Cortex of kidney (tissue), 1 donor: ENCODE results near the gene C6orf136.
A peak's percentile ranks its signal among the peaks of the same experiment; 100 is the strongest.

ENCODE experiments used
- DNase-seq: peaks from one replicate; lab custom pipeline; 2025; lab: John Stamatoyannopoulos, UW

The C6orf136 gene

DNA sequence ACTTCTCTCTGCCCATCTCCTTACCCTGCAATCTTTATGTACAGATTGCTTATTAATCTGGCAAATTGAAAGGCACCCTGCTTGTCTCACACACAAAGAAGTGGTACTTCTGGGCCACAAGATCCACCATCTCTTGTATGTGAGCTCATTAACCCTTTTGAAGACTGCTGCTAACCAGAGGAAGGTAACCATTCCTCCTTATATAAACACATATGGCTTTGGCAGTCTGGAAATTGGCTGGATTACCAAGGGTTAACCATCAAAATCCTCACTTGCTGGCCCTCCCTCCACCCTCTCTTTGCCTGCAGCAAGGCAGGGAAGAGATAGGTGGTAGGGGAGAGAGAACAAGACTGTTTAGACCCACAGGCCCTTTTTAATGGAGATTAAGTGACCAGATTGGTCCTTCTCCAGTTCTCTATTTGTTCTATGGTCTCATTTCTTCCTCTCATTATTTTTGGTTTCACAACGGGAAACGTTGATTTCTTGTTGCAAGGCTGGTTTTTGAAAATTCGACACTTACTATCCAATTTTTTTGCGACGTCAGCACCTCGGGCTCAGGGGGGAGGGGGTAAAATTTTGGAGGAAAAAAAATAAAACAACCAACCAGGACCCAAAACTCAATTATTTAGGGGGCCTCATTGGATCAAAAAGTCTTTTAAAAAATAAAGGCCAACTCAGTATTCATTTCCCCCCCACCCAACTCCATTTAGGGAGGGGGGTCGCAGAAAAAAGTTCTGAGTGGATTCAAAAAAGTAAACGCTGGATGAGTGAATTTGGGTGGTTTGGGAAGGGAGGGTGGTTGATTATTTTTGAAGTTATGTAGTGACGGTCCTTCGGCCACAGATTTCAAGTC, 30.7 kb upstream of the C6orf136 start:
- DNase-seq = no peak

DNA sequence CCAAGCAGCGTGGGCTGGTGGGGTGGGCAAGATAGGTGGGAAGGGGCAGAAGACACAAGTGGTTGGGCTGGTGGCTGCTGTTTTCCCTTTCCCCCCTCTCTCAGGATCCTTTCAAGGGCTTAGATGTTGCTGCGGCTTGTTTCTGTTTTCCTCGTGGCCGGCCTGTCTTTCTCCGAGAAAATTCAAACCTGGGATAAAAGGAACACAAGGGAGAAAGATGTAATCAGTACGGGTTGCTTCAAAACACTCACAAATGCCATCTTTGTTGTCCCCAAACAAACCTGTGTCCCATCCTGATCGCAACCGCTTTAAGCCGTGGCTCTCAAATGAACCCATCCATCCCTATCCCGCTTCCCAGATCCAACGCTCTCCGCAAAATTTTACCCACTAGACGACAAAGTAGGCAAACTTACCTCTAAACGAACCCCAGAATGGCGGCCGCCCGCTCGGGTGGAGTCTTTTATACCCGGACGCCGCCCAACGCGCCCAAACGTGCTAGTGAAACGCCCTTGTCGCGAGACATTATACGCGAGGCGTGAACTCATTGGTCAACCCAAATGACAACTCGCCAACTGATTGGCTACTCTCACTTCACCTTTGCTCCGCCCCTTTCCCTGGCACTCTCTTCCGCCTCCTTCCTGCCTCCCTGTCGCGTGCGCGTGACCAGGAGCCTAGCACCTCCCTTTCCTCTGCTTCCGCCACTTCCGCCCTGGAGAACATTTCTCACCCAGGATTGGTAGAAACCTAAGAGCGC, 29.9 kb upstream of the C6orf136 start, which contains the start of gene PPP1R10:
PPP1R10 (minus strand) TSS at position 433 of the 754 bp plus-strand sequence. CDS start 7,299 bp downstream, outside the sequence.
- DNase-seq = peak; percentile 34

DNA sequence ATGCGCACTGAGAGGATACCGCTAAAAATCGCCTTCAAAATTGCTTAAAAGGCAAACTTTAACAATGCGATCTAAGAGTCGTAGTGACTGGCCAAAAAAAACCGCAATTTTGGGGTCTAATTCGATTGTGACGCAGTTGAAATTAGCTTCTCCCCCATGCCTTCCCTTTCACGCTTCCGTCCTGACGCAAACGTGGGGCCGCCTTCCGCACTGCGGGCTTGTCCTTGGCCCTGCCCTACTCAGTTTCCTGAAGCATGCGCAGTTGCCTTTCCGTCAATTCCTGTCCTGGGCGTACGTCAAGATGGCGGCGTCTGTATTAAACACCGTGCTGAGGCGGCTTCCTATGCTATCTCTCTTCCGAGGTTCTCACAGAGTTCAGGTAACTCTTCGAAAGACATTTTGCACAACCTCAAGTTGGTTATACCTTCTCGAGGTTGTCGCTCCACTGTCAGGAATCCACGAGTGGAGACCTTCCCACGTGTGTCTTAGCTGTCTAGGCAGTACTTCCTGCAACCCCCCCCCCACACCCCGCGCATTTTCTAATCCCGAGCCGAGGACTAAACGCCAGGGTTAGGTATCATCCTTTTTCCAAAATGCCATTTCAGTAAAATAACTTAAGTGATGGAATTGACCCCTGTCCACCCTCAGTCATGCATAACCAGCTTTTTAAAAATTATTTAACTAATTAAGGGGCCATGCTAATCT, 29.2 kb upstream of the C6orf136 start, which contains the start of gene MRPS18B:
MRPS18B (plus strand) TSS at position 276 of the 705 bp plus-strand sequence; CDS start at position 302, 26 bp downstream.
- DNase-seq = no peak

DNA sequence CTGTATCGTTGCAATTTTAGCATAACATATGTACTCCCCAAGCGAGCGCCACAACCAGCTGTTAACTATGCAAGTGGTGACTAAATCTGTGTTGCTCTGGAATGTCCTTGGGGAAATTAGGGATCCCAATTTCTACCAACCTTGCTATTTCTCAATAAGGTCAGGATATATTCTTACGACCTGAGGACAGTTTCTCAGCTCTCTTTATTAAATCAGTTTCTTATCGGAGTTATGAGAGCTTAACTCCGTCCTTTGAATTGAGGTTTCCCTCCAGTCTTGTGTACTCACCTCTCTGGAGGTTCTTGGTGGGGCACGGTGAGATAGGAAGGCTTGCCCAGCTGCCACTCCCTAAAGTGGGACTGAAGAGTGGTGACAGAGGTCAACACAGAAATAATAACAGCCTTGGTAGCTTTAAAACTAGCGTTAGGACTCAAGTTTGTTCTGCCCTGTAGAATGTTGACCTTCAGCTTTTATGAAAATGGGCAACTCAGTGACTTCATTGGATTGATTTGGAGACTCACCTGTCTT, 28.6 kb upstream of the C6orf136 start:
- DNase-seq = no peak

DNA sequence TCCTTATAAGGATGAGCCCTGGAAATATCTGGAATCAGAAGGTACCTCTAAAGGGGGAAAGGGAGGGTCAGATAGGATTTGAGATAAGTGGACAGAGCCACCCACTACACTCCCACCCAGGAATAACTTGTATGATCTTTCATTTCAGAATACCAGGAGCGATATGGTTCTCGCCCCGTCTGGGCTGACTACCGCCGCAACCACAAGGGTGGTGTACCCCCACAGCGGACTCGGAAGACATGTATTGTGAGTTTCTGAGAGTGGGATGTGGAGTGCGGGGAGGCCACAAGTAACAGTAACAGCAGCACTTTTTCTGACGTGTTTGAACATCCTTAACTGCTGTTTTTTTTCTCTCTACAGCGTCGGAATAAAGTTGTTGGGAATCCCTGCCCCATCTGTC, 27.4 kb upstream of the C6orf136 start:
- DNase-seq = no peak

DNA sequence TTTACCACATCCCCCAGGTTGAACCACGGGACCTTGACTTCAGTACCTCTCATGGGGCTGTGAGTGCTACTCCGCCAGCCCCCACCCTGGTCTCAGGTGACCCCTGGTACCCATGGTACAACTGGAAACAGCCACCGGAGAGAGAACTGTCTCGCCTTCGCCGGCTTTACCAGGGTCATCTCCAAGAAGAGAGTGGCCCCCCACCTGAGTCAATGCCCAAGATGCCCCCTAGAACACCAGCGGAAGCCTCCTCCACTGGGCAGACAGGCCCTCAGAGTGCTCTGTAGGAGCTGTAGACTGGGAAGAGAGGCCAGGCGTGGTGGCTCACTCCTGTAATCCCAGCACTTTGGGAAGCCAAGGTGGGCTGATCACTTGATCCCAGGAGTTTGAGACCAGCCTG, 21.4 kb upstream of the C6orf136 start:
- no peak for DNase-seq

DNA sequence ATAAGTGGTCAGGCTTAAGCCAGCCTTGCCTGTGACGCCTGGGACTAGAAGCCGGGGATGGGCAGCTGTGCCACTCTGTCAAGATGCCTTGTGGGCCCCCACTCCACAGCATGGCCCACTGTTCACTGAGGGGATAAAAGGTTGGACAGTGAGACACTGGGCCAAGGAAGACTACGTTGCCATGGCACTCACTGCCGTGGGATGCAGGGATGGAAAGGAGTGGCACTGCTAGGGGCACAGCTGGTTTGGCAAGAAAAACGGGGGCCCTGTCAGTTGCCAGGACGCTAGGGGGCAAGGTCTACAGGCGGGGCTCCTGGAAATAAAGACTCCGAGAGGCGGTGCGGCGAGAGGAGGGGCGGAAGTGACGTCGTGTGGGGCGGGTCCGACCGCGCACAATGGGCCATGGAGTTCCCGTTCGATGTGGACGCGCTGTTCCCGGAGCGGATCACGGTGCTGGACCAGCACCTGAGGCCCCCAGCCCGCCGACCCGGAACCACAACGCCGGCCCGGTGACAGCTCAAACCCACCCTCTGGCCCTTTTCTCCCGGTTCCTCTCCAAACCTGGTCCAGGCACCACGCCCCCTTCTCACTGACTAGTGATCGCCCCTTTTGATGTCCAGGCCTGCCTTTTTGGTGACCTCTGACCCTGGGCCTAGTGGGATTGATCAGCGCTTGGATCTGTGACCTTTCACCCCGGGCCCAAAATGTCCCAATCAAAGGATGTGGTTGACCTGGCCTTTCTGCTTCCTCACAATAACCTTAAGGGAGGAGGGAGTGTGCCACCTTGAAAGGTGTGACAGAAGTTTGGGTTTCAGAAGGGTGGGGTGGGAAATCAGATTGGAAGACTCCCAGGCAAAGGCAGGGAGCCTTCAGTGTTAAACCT, 20.2 kb upstream of the C6orf136 start, which contains the start of gene ATAT1:
ATAT1 (plus strand) TSS at position 391 of the 883 bp plus-strand sequence.
- DNase-seq = no peak

DNA sequence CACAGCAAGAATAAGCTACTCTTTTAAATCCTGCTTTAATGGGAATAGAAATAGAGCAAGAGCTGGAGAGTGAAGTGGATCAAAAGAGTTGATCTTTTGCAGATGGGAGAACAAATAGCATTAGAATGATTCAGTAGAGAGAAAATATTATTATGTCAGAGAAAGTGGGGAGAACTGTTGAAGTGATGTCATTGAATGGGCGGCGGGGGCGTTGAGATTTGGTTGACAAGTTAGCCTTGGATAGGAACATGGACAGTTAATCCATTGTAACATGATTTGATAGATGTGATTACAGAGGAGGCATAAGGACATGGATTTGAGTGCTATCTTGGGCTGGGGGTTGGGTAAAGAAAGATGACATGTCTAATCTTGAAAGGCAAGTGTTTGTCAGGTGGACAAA, 11.1 kb upstream of the C6orf136 start:
- no peak for DNase-seq

DNA sequence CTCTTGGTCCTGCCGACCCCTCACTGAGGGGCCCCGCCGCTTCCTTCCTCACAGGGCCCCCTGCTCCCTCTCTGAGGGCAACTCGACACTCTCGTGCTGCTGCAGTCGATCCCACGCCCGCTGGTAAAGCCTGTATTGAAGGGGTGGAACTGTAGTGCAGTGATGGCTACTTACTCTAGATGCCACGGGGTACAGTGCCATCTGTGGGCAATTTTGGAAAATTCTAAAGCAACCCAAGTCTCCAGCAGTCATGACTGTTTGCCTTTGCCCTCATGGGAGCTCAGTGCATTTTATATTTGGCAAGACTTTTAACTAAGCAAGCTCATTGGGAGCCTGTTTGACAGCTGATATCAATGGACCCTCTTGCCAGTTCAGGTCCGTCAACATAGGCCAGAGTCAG, 6.5 kb upstream of the C6orf136 start:
- no peak for DNase-seq

DNA sequence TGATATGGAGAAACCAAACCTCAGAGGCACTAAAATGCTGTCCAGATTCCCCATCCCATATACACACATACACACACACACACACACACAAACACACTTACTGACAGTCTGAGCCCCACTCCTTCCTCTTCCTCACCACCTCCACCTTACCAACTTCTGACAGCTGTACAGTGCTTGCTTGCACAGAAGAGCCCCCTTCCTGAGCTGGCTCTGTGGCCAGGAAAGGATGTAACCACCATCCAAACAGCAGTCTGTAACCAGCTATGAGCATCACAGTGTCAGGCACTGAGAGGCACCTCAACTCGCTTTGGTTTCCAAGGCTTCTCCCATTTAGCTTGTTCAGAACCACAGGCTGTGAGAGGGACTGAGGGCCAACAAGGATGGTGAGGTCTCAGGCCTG, 5.9 kb upstream of the C6orf136 start:
- DNase-seq = no peak

DNA sequence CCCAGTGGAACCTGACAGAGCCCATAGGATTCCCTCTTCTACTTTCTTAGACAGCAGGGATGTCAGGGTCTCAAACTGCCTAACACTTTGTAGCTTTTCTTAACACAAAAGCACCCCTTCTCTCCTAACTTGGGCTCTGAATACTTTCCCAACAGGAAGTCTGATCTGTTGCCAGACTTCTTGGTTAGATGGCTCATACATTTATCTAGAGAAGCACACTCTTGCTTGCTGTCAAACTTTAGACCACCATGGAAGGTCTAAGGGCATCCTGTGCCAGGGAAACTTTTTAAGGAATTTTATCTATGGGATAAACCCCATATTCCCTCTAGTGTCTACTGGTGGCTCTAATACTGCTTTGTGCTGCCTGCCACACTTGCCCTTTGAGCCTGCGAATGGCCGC, 3.3 kb upstream of the C6orf136 start:
- DNase-seq = no peak

DNA sequence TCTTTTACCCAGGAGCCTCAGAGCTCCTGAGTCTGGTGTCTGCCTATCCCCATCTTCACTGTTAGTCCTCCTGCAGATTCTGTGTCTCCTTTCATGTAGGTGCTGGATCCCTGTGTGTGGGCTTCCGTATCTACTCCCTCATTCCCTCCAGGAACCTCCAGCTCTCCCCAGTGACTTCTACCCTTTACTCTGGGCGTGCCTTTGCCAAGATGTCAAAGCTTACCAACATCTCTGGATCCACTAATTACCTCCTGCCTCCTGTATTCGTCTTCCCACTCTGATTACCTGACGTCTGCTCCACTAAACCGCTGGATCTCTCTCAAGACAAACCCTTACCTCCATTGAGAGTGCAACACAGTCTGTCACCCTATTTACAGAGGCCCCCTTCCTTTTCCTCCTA, 2.2 kb upstream of the C6orf136 start:
- DNase-seq = no peak

DNA sequence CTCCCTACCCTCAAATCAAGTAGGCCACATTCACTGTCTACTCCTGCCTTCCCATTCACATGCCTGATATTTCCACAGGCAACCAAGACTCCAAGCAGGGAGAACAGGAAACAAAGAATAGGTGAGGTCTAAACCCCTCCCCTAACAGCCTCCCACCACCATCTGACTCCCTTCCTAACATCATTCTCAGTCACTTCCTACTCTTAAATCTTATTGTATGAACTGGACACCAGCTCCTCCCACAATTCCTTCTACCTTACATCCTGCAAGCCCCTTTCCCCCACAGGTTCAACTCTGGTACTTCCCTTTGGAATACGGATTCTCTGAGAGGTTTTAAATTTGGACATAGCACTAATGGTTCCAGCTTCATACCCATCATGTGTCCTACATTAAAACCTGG, 944 bp upstream of the C6orf136 start:
- no peak for DNase-seq

DNA sequence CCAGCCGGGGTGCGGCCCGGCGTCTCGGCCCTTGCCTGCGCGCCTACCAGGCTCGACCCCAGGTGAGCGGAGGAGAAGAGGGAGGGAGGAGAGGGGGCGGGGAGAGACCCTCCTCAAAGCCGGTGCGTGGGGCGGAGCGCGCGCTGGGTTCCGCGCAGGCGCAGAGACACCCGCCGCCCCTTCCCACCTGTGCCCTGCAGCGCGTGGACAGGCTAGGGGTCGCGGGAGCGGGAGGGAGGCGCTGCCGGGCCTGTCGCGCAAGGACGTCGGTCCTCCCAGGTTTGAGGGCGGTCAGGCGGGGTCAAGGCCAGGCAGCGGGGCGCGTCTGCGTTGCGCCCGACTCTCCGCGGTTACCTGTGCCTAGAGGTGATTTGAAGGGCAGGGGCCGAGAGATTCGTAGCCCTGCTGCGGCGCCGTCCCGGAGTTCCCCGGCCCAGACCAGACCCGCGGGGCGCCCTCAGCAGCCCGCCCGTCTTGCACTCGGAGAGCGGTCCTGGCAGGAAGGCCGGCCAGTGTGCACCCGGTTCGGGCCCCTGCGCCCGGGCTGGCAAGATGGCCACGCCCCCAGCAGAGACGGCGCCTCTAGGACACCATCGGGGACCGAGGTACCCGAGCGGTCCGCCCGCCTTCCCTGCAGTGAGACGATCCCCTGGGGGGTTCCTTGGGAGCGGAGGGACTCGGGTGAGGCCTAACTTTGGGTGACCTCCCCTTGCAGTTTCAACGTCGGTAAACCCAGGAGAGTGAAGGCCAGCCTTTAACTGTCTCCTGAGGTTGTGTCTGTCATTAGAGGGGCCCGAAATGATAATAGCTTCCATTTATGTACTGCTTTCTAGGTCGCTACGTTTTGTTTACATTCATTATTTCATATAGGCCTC, 546 bp downstream of the C6orf136 start:
- no peak for DNase-seq

DNA sequence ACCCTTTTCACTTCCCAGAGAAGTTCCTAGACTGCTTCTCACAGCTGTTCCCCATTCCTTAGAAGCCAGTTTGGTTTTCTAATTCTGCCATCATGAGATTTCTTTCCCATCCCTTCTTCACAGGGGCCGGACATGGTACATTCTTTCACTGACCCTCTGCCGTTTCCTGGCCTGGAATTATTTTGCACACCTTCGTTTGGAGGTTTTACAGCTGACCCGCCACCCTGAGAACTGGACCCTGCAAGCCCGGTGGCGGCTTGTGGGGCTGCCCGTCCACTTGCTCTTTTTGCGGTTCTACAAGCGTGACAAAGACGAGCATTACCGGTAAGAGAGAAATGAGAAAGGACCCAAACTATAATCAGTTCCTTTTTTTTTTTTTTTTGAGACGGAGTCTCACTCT, 4.2 kb downstream of the C6orf136 start:
- no peak for DNase-seq

DNA sequence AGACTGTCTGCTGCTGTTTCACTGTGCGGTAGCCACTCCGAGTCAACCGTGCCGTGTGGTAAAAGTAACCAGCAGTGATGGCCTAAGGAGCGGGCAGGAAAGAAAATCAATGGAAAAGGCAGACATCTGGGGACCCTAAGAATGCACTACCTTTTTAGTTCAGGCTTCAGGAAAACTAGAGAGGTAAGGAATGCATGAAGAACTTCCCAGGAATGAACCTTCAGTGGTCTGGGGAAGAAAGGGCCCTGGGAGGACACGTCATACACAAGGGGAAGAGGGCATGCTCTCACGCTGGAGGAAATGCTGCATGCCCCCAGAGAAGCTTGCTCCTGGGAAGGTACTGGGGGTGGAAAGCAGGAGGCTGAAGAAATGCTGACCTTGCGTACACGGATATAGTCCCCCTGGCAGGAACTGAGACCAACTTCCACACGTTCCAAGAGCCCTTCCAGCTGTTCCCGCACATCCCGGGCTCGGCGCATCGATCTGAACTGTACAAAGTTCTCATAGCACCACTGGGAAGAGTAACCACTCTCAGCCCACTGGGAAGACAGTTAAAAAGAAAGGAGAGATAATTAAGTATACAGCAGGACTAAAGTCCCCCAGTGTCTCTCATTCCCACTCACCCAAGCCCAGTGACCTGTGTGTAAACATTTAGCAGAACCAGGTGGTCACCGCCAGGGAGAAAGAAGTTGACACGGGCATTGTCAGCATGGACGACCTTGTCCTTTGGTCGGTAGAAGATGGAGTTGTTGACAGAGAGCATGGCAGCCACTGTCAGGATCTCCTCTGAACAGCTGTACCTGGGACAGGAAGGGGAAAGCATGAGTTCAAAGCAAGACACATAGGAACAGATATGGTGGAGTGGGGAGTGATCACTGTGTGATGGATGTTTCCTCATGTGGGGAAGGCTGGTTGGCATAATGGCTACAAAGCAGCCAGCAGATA, 8.1 kb downstream of the C6orf136 start:
- no peak for DNase-seq

DNA sequence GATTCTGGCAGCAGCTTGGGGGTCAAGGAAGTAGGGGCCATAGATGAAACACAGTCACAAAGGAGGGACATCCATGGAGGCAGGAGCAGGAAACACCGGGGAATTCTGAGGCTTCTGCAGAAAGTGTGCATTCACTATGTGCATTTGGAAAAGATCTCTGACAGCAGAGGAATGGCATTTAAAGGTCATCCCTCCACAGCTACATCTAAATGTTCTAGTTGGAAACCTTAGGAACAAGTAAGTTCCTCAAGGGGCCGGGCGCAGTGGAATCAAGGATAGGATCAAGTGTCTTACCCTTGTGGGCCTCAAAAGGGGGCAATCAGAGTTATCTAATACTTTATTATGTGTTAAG, 8.8 kb downstream of the C6orf136 start:
- DNase-seq = no peak

DNA sequence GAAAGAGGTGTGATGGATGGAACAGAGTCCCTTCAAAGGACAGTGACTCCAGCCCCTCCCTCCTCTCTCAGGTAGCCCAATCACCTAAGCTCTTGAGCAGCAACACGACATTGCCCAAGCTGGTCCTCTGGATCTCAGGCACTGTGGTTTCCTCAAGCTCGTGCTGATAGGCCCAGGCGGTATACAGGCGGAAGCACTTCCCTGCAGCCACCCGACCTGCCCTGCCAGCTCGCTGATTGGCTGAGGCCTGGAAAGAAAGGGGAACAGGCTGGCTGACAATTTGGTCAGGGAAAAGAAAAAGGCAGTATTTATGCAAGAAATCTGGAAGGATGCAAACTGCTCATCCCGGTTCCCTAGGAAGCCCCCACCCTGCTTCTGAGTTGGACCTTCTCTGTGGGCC, 9.6 kb downstream of the C6orf136 start:
- DNase-seq = no peak

DNA sequence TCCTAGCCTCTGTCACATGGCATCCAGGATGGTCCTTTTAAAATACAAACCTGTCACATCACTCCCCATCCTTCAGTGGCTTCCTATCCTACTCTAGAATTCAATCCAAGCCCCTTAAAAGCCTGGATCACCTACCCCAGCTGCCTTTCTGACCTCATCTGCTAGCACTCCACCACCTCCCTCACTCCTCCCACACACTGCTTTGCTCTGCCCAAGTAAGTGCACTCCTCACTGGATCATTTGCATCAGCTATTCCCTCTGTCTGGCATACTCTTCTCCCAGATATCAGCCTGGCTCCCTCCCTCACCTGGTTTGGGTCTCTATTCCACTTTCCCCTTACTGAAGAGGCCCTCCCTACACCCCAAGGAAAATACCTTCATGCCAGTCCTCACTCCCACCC, 10.5 kb downstream of the C6orf136 start:
- no peak for DNase-seq
